Skin of body (tissue), 2 donors: ENCODE measurements around the gene APOC4. TPM values are rescaled to one million over a fixed set of nuclear protein-coding genes. Genes with fewer than 3 reads are reported as not detected.
"Not testable (repeated sequence)": the region's sequence is repeated elsewhere in the genome, so short reads cannot be mapped to it uniquely, and the experiment has no call there.

Experiments used
- DNase-seq: peaks from one replicate; lab custom pipeline; 2025; lab: John Stamatoyannopoulos, UW
- total RNA-seq: library from RNA; depleted of rRNA; stranded (reverse); fragments of >200 nt; gene quantifications from one replicate; pipeline ENCODE4 v1.2.3, GENCODE V29; 2014

Gene APOC4
- total RNA-seq, 1 donor from 2014 or later = not detected

- peak; percentile 84 for DNase-seq
Observed at GRCh38 chr19:44914433-44915206, 27.4 kb upstream of the APOC4 start, which contains the start of gene APOC1. Gene APOC1, plus strand, starts transcription at chr19:44914608. Its CDS starts 284 bp downstream, at chr19:44914892.

DNA sequence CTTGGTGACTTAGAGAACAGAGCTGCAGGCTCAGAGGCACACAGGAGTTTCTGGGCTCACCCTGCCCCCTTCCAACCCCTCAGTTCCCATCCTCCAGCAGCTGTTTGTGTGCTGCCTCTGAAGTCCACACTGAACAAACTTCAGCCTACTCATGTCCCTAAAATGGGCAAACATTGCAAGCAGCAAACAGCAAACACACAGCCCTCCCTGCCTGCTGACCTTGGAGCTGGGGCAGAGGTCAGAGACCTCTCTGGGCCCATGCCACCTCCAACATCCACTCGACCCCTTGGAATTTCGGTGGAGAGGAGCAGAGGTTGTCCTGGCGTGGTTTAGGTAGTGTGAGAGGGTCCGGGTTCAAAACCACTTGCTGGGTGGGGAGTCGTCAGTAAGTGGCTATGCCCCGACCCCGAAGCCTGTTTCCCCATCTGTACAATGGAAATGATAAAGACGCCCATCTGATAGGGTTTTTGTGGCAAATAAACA lies 17.8 kb upstream of the APOC4 start:
- no peak for DNase-seq

GRCh38 chr19:44925114-44925891 lies 16.7 kb upstream of the APOC4 start:
- DNase-seq = peak; percentile 34

- DNase-seq = not testable (repeated sequence)
Observed at GRCh38 chr19:44926245-44927077, 15.6 kb upstream of the APOC4 start.

DNA sequence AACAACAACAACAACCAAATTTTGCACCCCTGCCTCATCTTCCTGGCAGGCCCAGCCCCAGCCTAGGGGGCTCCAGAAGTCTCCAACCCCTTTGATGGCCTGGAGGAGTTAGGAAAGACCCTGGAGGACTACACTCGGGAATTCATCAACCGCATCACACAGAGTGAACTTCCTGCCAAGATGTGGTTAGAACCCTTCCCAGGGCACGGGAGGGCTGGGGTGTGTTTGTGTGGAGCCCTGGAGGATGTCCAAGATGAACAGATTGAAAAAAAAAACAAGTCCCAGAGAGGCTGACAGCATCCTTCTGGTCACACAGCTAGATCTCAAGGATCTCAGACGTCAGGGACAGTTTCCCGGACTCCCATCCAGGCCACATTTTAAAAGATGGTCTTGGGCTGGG lies 14.3 kb upstream of the APOC4 start:
- no peak for DNase-seq

DNA sequence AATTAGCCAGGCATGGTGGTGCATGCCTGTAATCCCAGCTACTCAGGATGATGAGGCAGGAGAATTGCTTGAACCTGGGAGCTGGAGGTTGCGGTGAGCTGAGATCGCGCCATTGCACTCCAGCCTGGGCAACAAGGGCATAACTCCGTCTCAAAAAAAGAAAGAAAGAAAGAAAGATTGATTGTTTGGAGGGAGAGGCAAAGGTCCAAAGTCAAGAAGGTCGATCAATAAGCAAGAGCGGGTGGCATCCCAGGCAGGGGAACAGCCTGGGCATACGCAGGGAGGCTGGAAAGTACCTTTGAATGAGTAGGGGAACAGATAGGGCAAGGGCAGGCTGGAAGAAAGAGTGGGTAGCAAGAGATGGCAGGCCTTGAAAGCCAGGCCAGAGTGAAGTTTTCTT lies 11.9 kb upstream of the APOC4 start:
- DNase-seq = no peak

GRCh38 chr19:44931541-44931940 lies 10.5 kb upstream of the APOC4 start:
- no peak for DNase-seq

GRCh38 chr19:44939668-44940067 lies 2.4 kb upstream of the APOC4 start:
- no peak for DNase-seq

- DNase-seq = no peak
Observed at GRCh38 chr19:44943801-44944249, 1.8 kb downstream of the APOC4 start.

- no peak for DNase-seq
Observed at GRCh38 chr19:44947041-44947581, 5.1 kb downstream of the APOC4 start.

- DNase-seq = no peak
Observed at GRCh38 chr19:44948237-44948636, 6.2 kb downstream of the APOC4 start.

DNA sequence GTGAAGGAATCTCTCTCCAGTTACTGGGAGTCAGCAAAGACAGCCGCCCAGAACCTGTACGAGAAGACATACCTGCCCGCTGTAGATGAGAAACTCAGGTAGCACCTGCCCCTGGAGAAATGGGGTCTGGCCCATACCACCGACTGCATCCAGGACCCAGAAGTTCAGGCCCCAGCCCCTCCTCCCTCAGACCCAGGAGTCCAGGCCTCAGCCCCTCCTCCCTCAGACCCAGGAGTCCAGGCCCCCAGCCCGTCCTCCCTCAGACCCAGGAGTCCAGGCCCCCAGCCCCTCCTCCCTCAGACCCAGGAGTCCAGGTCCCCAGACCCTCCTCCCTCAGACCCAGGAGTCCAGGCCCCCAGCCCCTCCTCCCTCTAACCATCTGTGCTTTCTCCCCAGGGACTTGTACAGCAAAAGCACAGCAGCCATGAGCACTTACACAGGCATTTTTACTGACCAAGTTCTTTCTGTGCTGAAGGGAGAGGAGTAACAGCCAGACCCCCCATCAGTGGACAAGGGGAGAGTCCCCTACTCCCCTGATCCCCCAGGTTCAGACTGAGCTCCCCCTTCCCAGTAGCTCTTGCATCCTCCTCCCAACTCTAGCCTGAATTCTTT lies 6.8 kb downstream of the APOC4 start:
- no peak for DNase-seq

DNA sequence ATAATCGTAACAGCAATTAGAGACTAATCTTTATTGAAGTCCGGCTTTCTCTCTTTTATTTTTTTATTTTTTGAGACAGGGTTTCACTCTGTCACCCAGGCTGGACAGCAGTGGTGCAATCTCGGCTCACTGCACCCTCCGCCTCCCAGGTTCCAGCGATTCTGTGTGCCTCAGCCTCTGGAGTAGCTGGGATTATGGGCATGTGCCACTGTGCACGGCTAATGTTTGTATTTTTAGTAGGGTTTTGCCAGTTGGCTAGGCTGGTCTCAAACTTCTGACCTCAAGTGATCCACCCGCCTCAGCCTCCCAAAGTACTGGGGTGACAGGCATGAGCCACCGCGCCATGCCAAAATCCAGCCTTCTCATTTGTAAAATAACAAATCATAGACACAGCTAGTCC lies 7.5 kb downstream of the APOC4 start:
- DNase-seq = no peak

- DNase-seq = peak; percentile 46
Observed at GRCh38 chr19:44951179-44952159, 9.4 kb downstream of the APOC4 start.

DNA sequence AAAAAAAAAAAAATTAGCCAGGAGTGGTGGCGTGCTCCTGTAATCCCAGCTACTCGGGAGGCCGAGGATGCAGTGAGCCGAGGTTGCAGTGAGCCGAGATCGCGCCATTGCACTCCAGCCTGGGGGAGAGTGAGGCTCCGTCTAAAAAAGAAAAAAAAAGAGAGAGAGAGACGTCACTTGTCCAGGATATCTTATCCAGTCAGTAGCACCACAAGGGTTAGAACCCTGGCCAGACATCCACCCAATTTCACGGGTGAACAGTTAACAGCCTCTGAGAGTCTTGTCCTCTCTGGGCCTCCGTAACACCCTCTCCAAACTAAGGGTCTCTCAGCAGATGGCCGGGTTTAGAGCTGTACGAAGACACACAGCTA lies 12.2 kb downstream of the APOC4 start:
- no peak for DNase-seq

DNA sequence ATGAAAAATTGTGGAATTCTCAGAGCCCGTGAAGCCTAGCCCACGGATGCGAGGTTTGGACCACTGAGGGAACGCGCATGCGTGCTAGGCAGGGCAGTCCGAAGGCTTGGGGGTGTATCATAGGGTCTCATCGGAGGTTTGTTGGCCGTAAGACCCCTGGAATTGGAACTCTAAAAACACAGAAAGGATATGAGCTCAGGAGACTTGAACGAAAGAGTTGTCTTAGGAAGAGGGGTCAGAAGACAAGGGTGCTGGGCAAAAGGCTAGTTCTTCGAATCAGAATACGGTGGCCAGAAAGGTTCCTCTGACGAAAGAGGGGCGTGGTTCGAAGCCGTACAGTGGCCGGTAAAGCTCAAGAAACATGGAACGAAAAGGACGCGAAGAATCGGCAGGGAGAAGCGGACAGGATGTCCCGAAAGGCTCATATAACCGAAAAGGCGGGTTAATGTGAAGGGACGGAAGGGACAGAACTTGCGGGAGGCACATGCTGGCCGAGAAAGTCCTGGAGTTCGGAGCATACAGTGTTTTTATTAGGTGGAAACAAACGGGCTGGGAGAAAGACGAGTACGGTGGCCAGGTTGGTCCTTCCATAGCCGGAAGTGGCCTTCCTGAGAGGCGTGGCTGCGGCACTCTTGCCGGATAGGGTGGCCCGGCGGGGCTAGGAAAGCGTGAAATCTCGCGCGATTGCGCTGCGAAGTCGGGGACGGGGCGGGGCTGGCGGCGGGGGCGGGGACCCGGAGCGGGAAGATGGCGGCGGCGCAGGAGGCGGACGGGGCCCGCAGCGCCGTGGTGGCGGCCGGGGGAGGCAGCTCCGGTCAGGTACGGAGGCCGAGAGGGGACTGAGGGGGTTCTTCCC lies 12.8 kb downstream of the APOC4 start, which contains the start of gene CLPTM1:
CLPTM1 (plus strand) TSS at position 732 of the 856 bp plus-strand sequence; CDS start at position 748, 16 bp downstream.
- peak; percentile 96 for DNase-seq

GRCh38 chr19:44955505-44956439 lies 13.7 kb downstream of the APOC4 start:
- no peak for DNase-seq
